Liver (tissue), 9 donors: Measurements from ENCODE around the gene MRAP. TPM values are rescaled to one million over a fixed set of nuclear protein-coding genes. Genes with fewer than 3 reads are reported as not detected.

ENCODE experiments used
- DNase-seq: peaks from one replicate; pipeline ENCODE4 v3.0.0-alpha.2; 2017; ENCODE audit warnings: low spot score
- H3K27ac ChIP-seq, 2 donors: one replicate each; pipeline ENCODE4 v1.7.0; 2013; ENCODE audit warnings: inconsistent platforms in 2 of 2, low read length in 2 of 2, control low read depth in 1 of 2, low read depth in 1 of 2, mild to moderate bottlenecking in 1 of 2
- H3K27me3 ChIP-seq, 4 donors: one replicate each; pipeline versions ENCODE4 v1.6.1 to v1.7.0; 2013; ENCODE audit warnings: low read length in 3 of 4, inconsistent platforms in 1 of 4, mild to moderate bottlenecking in 1 of 4, moderate library complexity in 1 of 4; ENCODE audit not compliant: control insufficient read depth in 4 of 4, insufficient read depth in 4 of 4
- H3K36me3 ChIP-seq, 4 donors: one replicate each; pipeline versions ENCODE4 v1.6.1 to v1.7.0; 2013; ENCODE audit warnings: low read length in 3 of 4, mild to moderate bottlenecking in 3 of 4, low read depth in 1 of 4, moderate library complexity in 1 of 4; ENCODE audit not compliant: control insufficient read depth in 4 of 4, insufficient read depth in 3 of 4
- H3K4me1 ChIP-seq, 4 donors: one replicate each; pipeline versions ENCODE4 v1.6.1 to v1.7.0; 2013; ENCODE audit warnings: low read length in 3 of 4, mild to moderate bottlenecking in 3 of 4, moderate library complexity in 1 of 4; ENCODE audit not compliant: control insufficient read depth in 4 of 4, insufficient read depth in 4 of 4
- H3K4me3 ChIP-seq, 3 donors: one replicate each; pipeline versions ENCODE4 v1.6.1 to v1.7.0; 2013; ENCODE audit warnings: low read length in 3 of 3, control low read depth in 1 of 3, low read depth in 1 of 3, mild to moderate bottlenecking in 1 of 3
- H3K9ac ChIP-seq, 2 donors: one replicate each; pipeline ENCODE4 v1.7.0; 2013; ENCODE audit warnings: low read length in 2 of 2, mild to moderate bottlenecking in 2 of 2, moderate library complexity in 2 of 2, control low read depth in 1 of 2, low read depth in 1 of 2
- H3K9me3 ChIP-seq, 4 donors: one replicate each; pipeline versions ENCODE4 v1.6.1 to v1.7.0; 2013; ENCODE audit warnings: low read length in 3 of 4; ENCODE audit not compliant: control insufficient read depth in 4 of 4
- EGR1 ChIP-seq, 2 donors: IDR thresholded peaks; 2 replicates each; pipeline ENCODE4 v1.6.1; 2016 to 2018; ENCODE audit warnings: antibody characterized with exemption in 2 of 2, low read depth in 2 of 2
- FOXA1 ChIP-seq: IDR thresholded peaks from 2 replicates; pipeline ENCODE4 v1.6.1; 2016; ENCODE audit warnings: antibody characterized with exemption
- FOXA2 ChIP-seq: IDR thresholded peaks from 2 replicates; pipeline ENCODE4 v1.6.1; 2016; ENCODE audit warnings: antibody characterized with exemption
- GABPA ChIP-seq, 2 donors: IDR thresholded peaks in 1 of 2; conservative IDR thresholded peaks in 1 of 2; 2 replicates each; pipeline ENCODE4 v1.6.1; 2016; ENCODE audit warnings: antibody characterized with exemption in 2 of 2, mild to moderate bottlenecking in 1 of 2, moderate library complexity in 1 of 2
- HNF4A ChIP-seq, 2 donors: conservative IDR thresholded peaks; 2 replicates each; pipeline ENCODE4 v1.6.1; 2016; ENCODE audit warnings: antibody characterized with exemption in 2 of 2, mild to moderate bottlenecking in 2 of 2
- HNF4G ChIP-seq: IDR thresholded peaks from 2 replicates; pipeline ENCODE4 v1.6.1; 2016; ENCODE audit warnings: antibody characterized with exemption
- JUND ChIP-seq, 2 donors: IDR thresholded peaks; 2 replicates each; pipeline ENCODE4 v1.6.1; 2016; ENCODE audit warnings: antibody characterized with exemption in 2 of 2
- NR2F2 ChIP-seq: IDR thresholded peaks from 2 replicates; pipeline ENCODE4 v1.6.1; 2016; ENCODE audit warnings: antibody characterized with exemption
- RAD21 ChIP-seq, 2 donors: IDR thresholded peaks; 2 replicates each; pipeline ENCODE4 v1.6.1; 2016; ENCODE audit warnings: antibody characterized with exemption in 2 of 2, mild to moderate bottlenecking in 2 of 2
- RXRA ChIP-seq, 2 donors: IDR thresholded peaks; 2 replicates each; pipeline ENCODE4 v1.6.1; 2017 to 2018; ENCODE audit warnings: antibody characterized with exemption in 2 of 2, mild to moderate bottlenecking in 1 of 2
- SP1 ChIP-seq: IDR thresholded peaks from 2 replicates; pipeline ENCODE4 v1.6.1; 2018; ENCODE audit warnings: antibody characterized with exemption, mild to moderate bottlenecking
- YY1 ChIP-seq: IDR thresholded peaks from 2 replicates; pipeline ENCODE4 v1.6.1; 2016; ENCODE audit warnings: antibody characterized with exemption, mild to moderate bottlenecking
- WGBS: extraction: QIAGEN DNeasy Blood & Tissue Kit; methylation state at CpG from one replicate; pipeline ENCODE4 v1.1.7; 2013; 5-methylcytosine and 5-hydroxymethylcytosine counted together
- polyA plus RNA-seq, 2 donors: library from polyadenylated mRNA; stranded (reverse) in 1 of 2; unstranded in 1 of 2; fragments of 200-250 nt in 1 of 2; fragments of >200 nt in 1 of 2; fragmentation: Nextera tagmentation in 1 of 2; extraction: Ambion mirVana in 1 of 2; gene quantifications; one replicate each; pipeline versions ENCODE4 v1.2.1 to v1.2.3, GENCODE V29; 2013 to 2015
- total RNA-seq, 2 donors: library from RNA; depleted of rRNA; stranded (reverse); fragments of >200 nt; gene quantifications; one replicate each; pipeline ENCODE4 v1.2.3, GENCODE V29; 2014
- TF ChIP-seq, protein P1 (sequence below): fragments of 150-350 bp; IDR thresholded peaks from 2 replicates; pipeline ENCODE4 v1.5.1; 2017; ENCODE audit warnings: improper control_type of control experiment, low read depth, low read length; ENCODE audit not compliant: missing input control
- TF ChIP-seq, protein P2 (sequence below): IDR thresholded peaks from 2 replicates; pipeline ENCODE4 v1.6.1; 2016; ENCODE audit warnings: antibody characterized with exemption
- TF ChIP-seq, protein P3 (sequence below): IDR thresholded peaks from 2 replicates; pipeline ENCODE4 v1.6.1; 2016; ENCODE audit warnings: antibody characterized with exemption, mild to moderate bottlenecking
- TF ChIP-seq, protein P4 (sequence below): IDR thresholded peaks from 2 replicates; pipeline ENCODE4 v1.6.1; 2016; ENCODE audit warnings: antibody characterized with exemption
- donor health status: healthy.
- donor health status: healthy.
- donor health status: healthy.
- donor health status: healthy.
- donor health status: healthy.

The MRAP gene
- total RNA-seq, result under 1 TPM in 1 of 2 donors, not detected in 1; 0.79 TPM
- under 1 TPM in 1 of 2 donors, not detected in 1; 0.17 TPM for polyA plus RNA-seq

DNA sequence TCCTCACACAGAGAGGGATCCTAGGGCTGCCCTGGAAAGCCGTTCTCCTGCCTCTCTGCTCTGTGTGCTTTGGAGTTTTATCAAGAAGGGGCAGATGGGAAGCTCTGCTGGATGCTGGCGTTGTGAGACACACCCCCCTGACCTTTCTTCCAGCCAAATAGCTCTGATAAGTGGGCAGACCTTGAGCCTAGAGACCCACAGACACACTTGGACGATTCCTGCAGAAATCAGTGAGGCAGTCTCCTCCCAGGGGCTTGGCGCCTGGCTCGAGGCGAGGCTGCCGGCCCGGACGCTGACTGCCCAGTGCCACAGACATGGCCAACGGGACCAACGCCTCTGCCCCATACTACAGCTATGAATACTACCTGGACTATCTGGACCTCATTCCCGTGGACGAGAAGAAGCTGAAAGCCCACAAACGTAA lies at the start of gene MRAP:
Gene MRAP (plus strand): TSS at position 198 of the 424 bp plus-strand sequence. CDS start 117 bp downstream, at position 315.
- Histone ChIP-seq H3K9me3 (no peaks in the 10 kb centered on the region), H3K27me3 (no peaks in the 10 kb centered on the region), H3K27ac (peak within 1 kb of the TSS; percentile 37 to 38), H3K4me1 (peaks cover 4 to 14% (median 10%) of the 10 kb centered on the region in 4 donors), H3K36me3 (no peaks in the 10 kb centered on the region), H3K4me3 (no peak within 1 kb of the TSS), H3K9ac (no peak within 1 kb of the TSS)
- no peak for DNase-seq
- TF ChIP-seq YY1 (peak; percentile 27), SP1 (no peak), EGR1 (IDR thresholded peaks at IDR 0.05; ENCODE audit: low read depth in 2 of 2) (no peak), FOXA1 (no peak), RXRA (IDR thresholded peaks at IDR 0.05) (peak in 1 of 2 donors; percentile 3)
- 39% methylated on average over 14 of the region's 14 CpGs for WGBS

DNA sequence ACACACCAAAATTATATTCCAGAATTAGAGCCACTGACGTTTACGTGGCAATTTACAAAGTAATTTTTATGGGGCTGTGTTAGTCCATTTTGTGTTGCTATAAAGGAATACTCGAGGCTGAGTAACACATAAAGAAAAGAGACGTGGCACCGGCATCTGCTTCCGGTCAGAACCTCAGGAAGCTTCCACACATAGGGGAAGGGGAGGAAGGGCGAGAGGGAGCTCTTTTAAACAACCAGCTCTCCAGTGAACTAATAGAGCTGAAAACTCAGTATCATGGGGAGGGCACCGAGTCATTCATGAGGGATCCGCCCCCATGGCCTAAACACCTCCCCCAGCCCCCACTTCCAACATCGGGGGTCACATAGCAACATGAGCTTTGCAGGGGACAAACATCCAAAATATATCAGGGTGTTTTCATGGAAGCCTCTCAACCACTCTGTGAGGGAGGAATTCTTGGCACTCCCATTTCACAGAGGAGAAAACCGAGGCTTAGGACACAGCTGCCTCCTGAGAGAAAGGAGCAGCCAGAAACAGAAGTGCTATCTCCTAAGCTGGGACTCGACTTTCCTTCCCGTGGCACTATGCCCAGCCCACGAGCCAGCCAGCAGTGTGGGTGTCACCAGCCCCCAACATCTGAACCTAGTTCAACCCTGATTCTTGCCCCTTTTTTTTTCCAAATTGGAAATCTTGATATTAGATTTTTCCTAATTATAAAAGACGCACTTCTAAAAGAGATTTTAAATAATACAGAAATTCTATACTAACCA lies 49.0 kb upstream of the MRAP start:
- 79% methylated on average over 15 of the region's 15 CpGs for WGBS
- H3K9ac ChIP-seq, result no peak overlapping the region

More for the DNA sequence above, 49.0 kb upstream of the MRAP start:
- H3K4me3 ChIP-seq, result no peak overlapping the region
- H3K9me3 ChIP-seq, result no peaks in the 10 kb centered on the region
- H3K4me1 ChIP-seq, result no peaks in the 10 kb centered on the region
- no peak overlapping the region for H3K27ac ChIP-seq
- H3K27me3 ChIP-seq, result no peaks in the 10 kb centered on the region
- H3K36me3 ChIP-seq, result no peaks in the 10 kb centered on the region
- no peak for TF ChIP-seq FOXA1
- no peak for TF ChIP-seq HNF4A (conservative IDR thresholded peaks at IDR 0.05)
- no peak for TF ChIP-seq FOXA2
- no peak for TF ChIP-seq JUND (IDR thresholded peaks at IDR 0.05)
- TF ChIP-seq HNF4G, result no peak
- no peak for TF ChIP-seq RAD21 (IDR thresholded peaks at IDR 0.05)
- no peak for TF ChIP-seq GABPA (IDR thresholded peaks at IDR 0.05 in 1 of 2, conservative IDR thresholded peaks at IDR 0.05 in 1 of 2)
- no peak for TF ChIP-seq YY1
- no peak for TF ChIP-seq SP1
- no peak for TF ChIP-seq RXRA (IDR thresholded peaks at IDR 0.05)
- TF ChIP-seq, protein P1, sequence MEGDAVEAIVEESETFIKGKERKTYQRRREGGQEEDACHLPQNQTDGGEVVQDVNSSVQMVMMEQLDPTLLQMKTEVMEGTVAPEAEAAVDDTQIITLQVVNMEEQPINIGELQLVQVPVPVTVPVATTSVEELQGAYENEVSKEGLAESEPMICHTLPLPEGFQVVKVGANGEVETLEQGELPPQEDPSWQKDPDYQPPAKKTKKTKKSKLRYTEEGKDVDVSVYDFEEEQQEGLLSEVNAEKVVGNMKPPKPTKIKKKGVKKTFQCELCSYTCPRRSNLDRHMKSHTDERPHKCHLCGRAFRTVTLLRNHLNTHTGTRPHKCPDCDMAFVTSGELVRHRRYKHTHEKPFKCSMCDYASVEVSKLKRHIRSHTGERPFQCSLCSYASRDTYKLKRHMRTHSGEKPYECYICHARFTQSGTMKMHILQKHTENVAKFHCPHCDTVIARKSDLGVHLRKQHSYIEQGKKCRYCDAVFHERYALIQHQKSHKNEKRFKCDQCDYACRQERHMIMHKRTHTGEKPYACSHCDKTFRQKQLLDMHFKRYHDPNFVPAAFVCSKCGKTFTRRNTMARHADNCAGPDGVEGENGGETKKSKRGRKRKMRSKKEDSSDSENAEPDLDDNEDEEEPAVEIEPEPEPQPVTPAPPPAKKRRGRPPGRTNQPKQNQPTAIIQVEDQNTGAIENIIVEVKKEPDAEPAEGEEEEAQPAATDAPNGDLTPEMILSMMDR, result no peak
- TF ChIP-seq, protein P2, sequence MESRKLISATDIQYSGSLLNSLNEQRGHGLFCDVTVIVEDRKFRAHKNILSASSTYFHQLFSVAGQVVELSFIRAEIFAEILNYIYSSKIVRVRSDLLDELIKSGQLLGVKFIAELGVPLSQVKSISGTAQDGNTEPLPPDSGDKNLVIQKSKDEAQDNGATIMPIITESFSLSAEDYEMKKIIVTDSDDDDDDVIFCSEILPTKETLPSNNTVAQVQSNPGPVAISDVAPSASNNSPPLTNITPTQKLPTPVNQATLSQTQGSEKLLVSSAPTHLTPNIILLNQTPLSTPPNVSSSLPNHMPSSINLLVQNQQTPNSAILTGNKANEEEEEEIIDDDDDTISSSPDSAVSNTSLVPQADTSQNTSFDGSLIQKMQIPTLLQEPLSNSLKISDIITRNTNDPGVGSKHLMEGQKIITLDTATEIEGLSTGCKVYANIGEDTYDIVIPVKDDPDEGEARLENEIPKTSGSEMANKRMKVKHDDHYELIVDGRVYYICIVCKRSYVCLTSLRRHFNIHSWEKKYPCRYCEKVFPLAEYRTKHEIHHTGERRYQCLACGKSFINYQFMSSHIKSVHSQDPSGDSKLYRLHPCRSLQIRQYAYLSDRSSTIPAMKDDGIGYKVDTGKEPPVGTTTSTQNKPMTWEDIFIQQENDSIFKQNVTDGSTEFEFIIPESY, result no peak
- TF ChIP-seq, protein P3, sequence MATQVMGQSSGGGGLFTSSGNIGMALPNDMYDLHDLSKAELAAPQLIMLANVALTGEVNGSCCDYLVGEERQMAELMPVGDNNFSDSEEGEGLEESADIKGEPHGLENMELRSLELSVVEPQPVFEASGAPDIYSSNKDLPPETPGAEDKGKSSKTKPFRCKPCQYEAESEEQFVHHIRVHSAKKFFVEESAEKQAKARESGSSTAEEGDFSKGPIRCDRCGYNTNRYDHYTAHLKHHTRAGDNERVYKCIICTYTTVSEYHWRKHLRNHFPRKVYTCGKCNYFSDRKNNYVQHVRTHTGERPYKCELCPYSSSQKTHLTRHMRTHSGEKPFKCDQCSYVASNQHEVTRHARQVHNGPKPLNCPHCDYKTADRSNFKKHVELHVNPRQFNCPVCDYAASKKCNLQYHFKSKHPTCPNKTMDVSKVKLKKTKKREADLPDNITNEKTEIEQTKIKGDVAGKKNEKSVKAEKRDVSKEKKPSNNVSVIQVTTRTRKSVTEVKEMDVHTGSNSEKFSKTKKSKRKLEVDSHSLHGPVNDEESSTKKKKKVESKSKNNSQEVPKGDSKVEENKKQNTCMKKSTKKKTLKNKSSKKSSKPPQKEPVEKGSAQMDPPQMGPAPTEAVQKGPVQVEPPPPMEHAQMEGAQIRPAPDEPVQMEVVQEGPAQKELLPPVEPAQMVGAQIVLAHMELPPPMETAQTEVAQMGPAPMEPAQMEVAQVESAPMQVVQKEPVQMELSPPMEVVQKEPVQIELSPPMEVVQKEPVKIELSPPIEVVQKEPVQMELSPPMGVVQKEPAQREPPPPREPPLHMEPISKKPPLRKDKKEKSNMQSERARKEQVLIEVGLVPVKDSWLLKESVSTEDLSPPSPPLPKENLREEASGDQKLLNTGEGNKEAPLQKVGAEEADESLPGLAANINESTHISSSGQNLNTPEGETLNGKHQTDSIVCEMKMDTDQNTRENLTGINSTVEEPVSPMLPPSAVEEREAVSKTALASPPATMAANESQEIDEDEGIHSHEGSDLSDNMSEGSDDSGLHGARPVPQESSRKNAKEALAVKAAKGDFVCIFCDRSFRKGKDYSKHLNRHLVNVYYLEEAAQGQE, result no peak
- TF ChIP-seq EGR1 (IDR thresholded peaks at IDR 0.05; ENCODE audit: low read depth in 2 of 2), result no peak
- TF ChIP-seq, protein P4, sequence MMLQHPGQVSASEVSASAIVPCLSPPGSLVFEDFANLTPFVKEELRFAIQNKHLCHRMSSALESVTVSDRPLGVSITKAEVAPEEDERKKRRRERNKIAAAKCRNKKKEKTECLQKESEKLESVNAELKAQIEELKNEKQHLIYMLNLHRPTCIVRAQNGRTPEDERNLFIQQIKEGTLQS, result no peak
- no peak for TF ChIP-seq NR2F2
- DNase-seq, result no peak
